Cardiac septum (tissue), 1 donor: ENCODE data around the gene DLG2. TPM values are rescaled to one million over a fixed set of nuclear protein-coding genes. Genes with fewer than 3 reads are reported as not detected.
"Not testable (repeated sequence)": the region's sequence is repeated elsewhere in the genome, so short reads cannot be mapped to it uniquely, and the experiment has no call there.

ENCODE experiments used
- DNase-seq: peaks from one replicate; pipeline ENCODE4 v3.0.0-alpha.2; 2020; ENCODE audit warnings: low spot score
- intact Hi-C: fragments of 100-400 bp; cut with DNase I; formaldehyde crosslinking; loops from one replicate; pipeline ENCODE4 v1.14.0; 2022
- total RNA-seq: library from RNA; stranded (reverse); fragmentation: NEBNext Ultra II Directional; extraction: Animal tissue kit (Norgen Biotek cat#: 25700); gene quantifications from one replicate; pipeline ENCODE4 v1.2.1, GENCODE V29; 2021
- donor health status: DM: no; HTN: no; CAD: no.

The DLG2 gene
- total RNA-seq, 1 donor from 2014 or later, result 9.9 TPM

GRCh38 chr11:83617671-83618070, 2009.5 kb downstream of the DLG2 start:
- intact Hi-C loops, result no loop called here
- no peak for DNase-seq

DNA sequence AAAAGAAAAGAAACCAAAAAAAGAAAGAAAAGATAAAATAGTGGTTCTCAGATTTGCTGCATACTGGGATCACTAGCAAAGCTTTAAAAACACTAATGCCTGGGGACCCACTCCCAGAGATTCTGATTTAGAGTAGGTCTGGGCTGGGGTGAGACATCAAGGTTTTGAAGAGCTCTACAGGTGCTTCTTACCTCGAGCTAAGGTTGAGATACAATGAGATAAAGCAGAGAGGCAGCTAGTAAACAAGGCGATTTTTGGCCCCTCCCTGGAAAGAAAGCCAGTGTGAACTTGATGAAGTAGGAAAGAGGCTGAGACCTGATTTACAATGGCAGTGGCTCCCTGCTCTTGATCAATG, 2013.4 kb downstream of the DLG2 start:
- DNase-seq, result no peak
- intact Hi-C loops, result no loop called here

DNA sequence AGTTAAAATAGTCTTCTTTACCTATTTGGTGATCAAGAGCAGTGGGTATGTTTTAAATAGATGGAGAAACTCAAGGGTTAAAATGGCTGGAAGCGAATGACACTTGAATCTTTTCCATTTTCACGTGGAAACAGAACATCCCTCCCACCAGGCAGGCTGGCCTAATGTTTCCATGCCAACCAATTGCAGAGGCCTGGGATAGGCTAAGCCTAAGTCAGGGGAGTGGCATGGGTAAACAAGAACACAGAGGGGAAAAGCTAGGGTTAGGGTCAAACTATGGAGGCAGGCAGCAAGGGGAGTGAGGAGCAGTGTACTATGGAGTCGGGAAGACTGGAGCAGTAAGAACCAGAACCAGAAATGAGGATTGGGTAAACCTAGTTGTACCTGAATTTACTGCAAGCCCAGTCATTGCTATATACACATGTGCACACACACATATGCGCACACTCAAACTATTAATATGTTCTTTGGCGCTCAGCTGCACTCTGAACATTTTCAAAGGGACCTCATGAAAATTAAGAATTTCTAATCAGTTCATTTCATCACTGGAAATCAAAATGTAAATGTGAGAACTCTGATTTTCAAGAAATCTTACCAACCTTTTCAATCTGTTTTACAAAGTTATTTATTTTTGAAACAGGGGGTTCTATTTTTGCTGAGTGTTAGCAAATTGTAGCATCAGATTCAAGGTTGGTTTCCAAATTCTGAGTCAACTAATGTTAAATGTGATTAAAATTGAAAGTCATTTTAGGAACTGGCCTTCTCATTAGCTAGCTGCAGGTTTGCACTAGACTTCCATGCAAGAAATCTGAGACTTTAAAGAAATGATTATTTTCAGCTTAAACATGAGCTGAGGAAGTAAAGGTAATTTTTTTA, 2014.0 kb downstream of the DLG2 start:
- intact Hi-C loops, result no loop called here
- no peak for DNase-seq

GRCh38 chr11:83611600-83611999, 2015.5 kb downstream of the DLG2 start:
- no peak for DNase-seq
- intact Hi-C loops, result no loop called here

DNA sequence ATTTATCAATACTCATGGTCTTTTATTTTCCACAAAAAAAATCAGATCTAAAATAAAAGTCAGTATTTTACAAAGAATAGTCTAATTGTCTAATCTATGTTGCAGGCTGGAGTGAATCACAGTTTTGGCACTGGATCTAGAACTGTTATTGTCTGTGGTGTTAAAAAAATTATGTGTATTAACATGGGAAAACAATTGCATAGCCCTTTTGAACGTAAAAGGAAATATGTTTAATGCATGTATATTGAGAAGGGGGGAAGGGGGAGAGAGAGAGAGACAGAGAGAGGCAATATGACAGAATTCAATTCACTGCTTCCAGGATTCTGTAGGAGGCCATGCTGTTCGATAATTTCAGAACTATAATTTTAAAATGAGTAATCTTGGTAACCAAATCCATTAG, 2016.1 kb downstream of the DLG2 start:
- intact Hi-C loops, result no loop called here
- DNase-seq, result no peak

DNA sequence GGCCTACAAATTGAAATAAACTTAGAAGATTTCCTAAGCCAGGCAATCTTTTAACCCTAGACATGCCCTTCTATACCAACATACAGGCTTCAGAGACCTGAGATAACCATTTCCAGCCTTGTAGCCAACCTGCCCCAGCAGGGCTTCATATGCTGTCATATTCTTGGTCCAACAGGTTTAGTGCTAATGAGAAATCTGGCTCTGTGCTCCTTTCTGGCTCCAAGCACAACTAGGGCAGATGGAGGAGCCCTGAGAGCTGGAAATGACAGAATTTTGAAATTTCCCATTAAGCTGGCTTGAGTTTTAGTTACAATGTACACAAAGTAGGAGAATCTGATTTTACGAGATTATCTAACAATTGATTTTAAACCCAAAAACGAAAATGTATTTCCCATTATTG, 2018.0 kb downstream of the DLG2 start:
- DNase-seq, result no peak
- intact Hi-C loops, result no loop called here

- intact Hi-C loops, result no loop called here
- no peak for DNase-seq
Observed at GRCh38 chr11:83608571-83608970, 2018.6 kb downstream of the DLG2 start.

DNA sequence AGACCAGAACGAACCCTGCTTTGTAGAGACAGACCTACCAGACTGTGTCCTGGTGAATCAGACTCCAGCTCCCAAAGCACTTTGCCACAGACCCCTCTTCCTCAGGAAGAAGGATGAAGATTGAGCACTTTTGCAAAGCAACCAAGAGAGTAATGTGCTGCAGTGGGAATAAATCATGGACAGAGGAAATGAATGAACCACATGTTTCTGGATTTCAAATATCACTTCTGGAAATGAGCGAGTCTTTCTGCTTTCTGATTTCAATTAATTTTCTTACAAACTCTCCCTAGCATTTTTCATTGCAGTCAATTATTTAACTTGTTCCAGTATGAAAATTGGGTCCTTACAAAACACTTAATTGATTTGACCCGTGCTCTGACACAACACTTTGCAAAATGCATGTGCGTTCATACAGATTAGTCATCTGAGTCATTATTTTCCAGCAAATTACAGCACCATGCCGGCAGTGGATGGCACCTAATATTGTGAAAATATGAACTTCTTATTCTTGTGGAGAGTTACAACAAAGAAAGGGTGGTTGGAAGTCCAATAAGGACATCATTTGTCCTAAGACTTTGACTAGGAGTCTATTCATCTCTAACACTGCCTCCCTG, 2025.1 kb downstream of the DLG2 start:
- DNase-seq, result no peak
- intact Hi-C loops, result no loop called here

DNA sequence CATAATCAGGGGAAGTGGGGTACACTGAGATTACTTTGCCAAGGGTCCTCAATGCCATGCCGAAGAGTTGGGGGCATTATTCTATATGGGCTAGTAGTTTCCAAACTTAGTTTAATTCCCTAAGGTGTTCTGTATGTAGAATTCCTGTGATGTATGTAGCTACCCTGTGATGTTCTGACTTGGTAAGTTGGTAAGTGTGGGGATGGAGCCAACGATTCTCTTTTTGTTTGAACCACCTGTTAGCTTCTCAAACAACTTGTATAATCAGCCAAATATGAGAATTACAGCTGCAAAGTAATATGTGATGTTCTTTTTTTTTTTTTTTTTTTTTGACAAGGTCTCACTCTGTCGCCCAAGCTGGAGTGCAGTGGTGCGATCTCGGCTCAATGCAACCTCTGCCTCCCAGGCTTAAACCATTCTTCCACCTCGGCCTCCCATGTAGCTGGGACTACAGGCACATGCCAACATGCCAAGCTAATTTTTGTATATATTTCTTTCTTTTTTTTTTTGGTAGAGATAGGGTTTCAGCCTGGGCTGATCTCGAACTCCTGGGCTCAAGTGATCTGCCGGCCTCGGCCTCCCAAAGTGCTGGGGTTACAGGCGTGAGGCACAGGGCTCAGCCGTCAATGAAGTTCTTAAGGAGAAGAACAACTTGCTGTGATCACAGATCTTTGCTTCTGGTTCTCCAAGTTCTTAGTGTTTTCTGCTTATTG, 2025.8 kb downstream of the DLG2 start:
- intact Hi-C loops, result no loop called here
- no peak for DNase-seq

GRCh38 chr11:83600661-83601060, 2026.5 kb downstream of the DLG2 start:
- DNase-seq, result no peak
- intact Hi-C loops, result no loop called here

DNA sequence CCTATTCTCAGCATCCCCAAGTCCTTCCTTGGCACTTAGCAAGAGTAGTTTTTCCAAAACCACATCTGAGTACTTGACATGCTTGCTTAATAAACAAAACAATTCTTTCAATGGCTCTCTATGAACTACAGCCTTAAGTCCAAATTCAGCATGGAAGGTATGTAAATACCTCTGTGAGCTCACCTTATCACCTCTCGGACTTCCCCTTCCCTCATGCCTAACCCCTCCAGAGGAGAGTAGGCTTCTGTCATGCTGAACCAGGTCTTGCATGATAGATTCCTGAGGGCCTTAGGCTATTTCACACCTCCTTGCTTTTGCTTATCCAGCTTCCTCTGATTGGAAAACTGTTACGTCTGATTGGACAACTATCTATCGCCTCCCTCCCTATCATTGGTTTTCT, 2028.1 kb downstream of the DLG2 start:
- intact Hi-C loops, result no loop called here
- DNase-seq, result no peak

- intact Hi-C loops, DNase-seq: not testable (repeated sequence)
Observed at GRCh38 chr11:83587797-83588196, 2039.3 kb downstream of the DLG2 start.

- DNase-seq, result no peak
- intact Hi-C loops, result no loop called here
Observed at GRCh38 chr11:83583757-83584366, 2043.3 kb downstream of the DLG2 start.

GRCh38 chr11:83574519-83574918, 2052.6 kb downstream of the DLG2 start:
- DNase-seq, result no peak
- intact Hi-C loops, result no loop called here

DNA sequence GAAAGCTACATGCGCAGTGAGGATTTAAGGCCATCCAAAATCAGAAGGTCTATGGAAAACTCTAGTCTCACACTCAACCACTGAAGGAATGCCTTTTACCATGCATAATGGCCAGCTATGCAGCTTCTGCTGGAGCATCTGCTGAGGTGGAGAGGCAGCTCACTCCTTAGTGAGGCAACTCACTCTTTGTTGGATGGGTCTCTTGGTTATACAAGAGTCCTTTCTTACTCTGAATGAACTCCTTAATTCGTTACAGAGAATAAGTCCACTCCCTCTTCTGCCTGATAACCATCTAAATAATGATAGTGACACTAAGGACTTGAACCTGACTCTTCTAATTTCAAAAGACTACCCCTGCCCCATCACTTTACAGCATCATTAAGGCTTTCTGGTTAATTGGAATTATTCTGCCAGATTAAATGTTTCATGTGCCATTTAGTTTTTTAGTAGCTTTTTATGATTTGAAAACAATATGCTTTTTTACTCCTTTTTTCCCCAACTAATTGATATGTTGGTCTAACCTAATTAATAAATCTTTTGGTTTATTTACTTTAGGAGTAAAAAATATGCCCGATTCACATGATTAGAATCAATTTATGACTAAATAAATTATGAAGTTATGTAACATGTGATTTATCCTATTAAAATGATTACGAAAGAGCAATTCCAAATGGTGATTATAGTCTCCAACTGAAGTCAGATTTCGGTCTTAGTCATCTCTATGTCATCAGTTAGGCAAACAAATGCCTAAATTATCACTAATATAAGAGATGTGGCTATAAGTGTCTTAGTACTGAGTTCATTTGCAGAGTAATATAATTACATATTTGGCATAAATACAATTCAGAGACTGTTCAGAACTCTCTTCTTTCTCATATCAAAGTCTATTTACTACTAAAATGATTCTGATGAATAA, 2054.3 kb downstream of the DLG2 start:
- intact Hi-C loops, result no loop called here
- no peak for DNase-seq

GRCh38 chr11:83571302-83571701, 2055.8 kb downstream of the DLG2 start:
- intact Hi-C loops, result no loop called here

DNA sequence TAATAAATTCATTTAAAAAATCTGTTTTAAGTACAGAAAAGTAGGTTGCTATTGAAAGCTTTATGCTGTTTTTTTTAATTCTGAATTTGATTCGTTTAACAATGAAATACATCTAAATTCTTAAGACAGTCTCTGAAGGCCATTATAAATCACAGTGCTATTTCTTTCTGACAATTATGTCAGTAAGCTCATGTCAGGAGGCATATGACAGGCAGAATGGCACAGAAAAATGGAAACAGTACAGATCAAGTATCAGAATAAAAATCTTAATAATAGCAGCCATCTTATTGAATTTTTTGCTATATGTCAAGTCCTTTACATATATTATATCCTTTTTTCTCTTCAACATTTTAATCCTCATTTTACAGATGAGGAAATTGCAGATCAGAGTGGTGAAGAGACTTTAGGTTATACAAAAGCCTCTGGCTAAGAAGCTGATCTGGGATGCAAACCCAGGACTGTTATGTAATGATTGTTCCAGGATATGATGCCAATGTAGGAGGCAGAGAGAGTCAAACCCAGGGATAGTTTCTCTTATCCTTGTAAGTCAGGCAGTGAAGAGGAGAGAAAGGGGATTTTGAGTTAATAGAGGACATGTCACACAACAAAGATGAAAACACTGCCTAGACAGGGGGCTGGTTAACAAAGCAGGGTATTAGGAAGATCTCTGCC, 2057.9 kb downstream of the DLG2 start:
- intact Hi-C loops, result no loop called here
- no peak for DNase-seq

More at GRCh38 chr11:83571302-83571701, 2055.8 kb downstream of the DLG2 start:
- DNase-seq, result no peak

DNA sequence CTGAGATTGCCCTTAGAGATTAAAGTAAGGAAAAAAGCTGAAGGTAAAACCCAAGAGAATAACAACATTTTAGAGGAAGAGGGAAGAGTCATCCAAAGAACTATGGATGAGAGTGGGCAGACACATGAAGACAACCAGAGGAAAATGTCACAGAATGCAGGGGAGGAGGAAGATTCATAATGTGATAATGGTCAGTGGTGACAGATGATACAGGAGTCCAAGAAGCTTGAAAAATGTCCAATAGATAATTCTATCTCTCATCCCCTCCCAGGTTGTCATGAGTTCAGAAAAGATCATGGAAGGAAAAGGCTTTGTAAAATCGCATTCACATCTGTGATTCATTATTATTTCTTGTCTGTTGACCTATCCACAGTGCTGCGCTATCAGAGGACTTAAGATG, 2058.6 kb downstream of the DLG2 start:
- no peak for DNase-seq
- intact Hi-C loops, result no loop called here

DNA sequence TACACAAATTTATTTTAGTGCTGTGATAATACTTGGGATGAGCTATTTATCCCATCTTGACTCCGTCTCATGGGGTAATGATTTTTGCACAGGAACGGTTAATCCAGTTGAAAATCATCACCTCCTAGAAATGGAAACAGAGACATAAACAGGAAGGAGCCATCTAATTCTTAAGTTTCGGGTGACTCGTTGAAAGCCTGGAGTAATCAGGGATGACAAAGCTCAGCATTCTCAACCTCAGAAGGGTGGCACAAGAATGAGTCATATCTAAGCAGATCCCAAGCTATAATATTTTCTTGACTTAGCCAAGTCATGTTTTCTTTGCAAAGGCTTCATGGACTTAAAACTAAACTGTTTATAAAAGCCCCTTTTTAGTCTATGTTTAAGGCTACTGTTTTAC, 2060.2 kb downstream of the DLG2 start:
- no peak for DNase-seq
- intact Hi-C loops, result no loop called here
